Panc1 (cell line): ENCODE data around the gene NSUN2.

ENCODE experiments used
- CTCF ChIP-seq: fragments of 450-650 bp; IDR thresholded peaks from 2 replicates; pipeline ENCODE4 v1.5.1; 2017; ENCODE audit warnings: mild to moderate bottlenecking
- POLR2AphosphoS5 ChIP-seq: IDR thresholded peaks from 2 replicates; pipeline ENCODE4 v1.6.1; 2012; ENCODE audit warnings: mild to moderate bottlenecking, low read depth, low read length, moderate library complexity
- REST ChIP-seq, 2 experiments: IDR thresholded peaks; 2 replicates each; pipeline ENCODE4 v1.6.1; 2011 to 2012; ENCODE audit warnings: low read depth in 2 of 2, control low read depth in 1 of 2, low read length in 1 of 2, mild to moderate bottlenecking in 1 of 2, moderate library complexity in 1 of 2; ENCODE audit not compliant: insufficient read depth in 1 of 2
- TCF7L2 ChIP-seq: IDR thresholded peaks from 2 replicates; pipeline ENCODE4 v1.6.1; 2011; ENCODE audit warnings: mild to moderate bottlenecking, low read depth, low read length, inconsistent platforms

- TF ChIP-seq POLR2AphosphoS5 (no peak), CTCF (no peak), REST (IDR thresholded peaks at IDR 0.05; ENCODE audit: insufficient read depth in 1 of 2, low read depth in 2 of 2, low read length in 1 of 2) (no peak), TCF7L2 (no peak)
Observed at GRCh38 chr5:6674421-6674820, 41.6 kb upstream of the NSUN2 start.
